ENCODE data around the gene STK32C.

GRCh38 chr10:132168571-132169030 is 139.1 kb downstream of the STK32C start:
- no peak for TF ChIP-seq POLR2A (IDR thresholded peaks at IDR 0.05)
- TF ChIP-seq CTCF (IDR thresholded peaks at IDR 0.05): no peak
